ENCODE measurements around the gene OSBPL8.
"Not testable (repeated sequence)": the region's sequence is repeated elsewhere in the genome, so short reads cannot be mapped to it uniquely, and the experiment has no call there.

The OSBPL8 gene

DNA sequence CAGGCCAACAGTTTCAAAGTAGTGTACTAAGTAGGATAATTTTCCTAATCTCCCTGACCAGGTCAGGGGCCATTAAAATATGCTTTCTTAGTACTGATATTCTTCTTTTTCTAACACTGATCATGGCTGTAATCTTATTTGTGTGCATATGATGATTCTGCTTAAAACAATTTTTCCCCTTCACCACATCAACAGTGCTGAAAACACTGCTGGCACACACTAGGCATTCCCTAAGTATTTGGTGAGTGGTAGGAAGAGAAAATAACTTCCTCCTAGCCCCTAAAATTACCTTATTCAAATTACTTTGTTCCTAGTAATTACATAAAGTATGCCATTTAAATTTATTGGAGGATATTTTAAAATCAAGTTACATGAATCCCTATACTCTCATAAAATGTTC is 161.5 kb downstream of the OSBPL8 start:
- no peaks in the 10 kb centered on the region for H3K4me1 ChIP-seq (ENCODE audit: control insufficient read depth, insufficient read depth, low read length)
- H3K9me3 ChIP-seq (ENCODE audit: control insufficient read depth, insufficient read depth, low read depth, low read length) = no peaks in the 10 kb centered on the region
- peaks cover 31% of the 10 kb centered on the region for H3K36me3 ChIP-seq (ENCODE audit: control insufficient read depth, insufficient read depth, low read length)
- no peak overlapping the region for H3K9ac ChIP-seq (ENCODE audit: low read length)
- H3K4me3 ChIP-seq (ENCODE audit: low read depth, low read length) = no peak overlapping the region
- H3K27me3 ChIP-seq (ENCODE audit: control insufficient read depth, insufficient read depth, low read length) = no peaks in the 10 kb centered on the region
- no peak overlapping the region for H3K27ac ChIP-seq (ENCODE audit: low read depth, low read length)

DNA sequence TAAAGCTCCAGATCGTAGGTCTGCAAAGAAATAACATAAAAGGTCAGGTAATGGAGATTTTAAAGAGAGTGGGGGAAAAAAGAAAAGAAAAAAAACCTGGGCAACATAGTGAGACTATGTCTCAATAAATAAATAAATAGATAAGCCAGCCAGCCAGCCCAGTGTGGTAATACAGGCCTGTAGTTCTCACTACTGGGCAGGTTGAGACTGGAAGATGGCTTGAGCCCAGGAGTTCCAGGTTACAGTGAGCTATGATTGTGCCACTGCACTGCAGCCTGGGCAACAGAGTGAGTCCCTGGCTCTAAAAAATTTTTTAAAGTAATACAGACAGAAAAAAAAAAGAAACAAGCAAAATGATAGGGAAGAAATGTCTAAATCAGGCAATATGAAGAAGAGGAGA is 168.1 kb downstream of the OSBPL8 start:
- Histone ChIP-seq H3K27me3 (ENCODE audit: control insufficient read depth, insufficient read depth, low read length) (no peaks in the 10 kb centered on the region), H3K9ac (ENCODE audit: low read length) (no peak overlapping the region), H3K36me3 (ENCODE audit: control insufficient read depth, insufficient read depth, low read length) (peaks cover 38% of the 10 kb centered on the region), H3K4me3 (ENCODE audit: low read depth, low read length) (no peak overlapping the region), H3K27ac (ENCODE audit: low read depth, low read length) (no peak overlapping the region), H3K4me1 (ENCODE audit: control insufficient read depth, insufficient read depth, low read length) (no peaks in the 10 kb centered on the region), H3K9me3 (ENCODE audit: control insufficient read depth, insufficient read depth, low read depth, low read length) (no peaks in the 10 kb centered on the region)

DNA sequence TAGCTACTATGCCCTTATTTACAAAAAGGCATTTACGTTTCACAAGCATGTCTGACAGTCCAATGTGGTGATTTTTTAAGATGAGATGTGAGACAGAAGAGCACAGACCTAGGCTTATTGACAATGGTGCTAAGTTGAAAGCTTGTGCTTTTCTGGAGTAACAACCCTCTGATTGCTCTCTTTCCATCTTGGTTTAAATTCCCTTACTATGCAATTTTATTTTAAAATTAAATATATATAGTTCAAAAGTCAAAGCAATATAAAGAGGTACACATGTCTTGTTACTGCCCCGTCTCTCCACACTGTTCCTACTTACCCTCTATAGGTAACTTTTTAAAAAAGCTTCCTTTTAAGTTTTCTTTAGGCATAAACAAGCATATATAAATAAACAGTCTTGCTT is 172.0 kb downstream of the OSBPL8 start:
- Histone ChIP-seq H3K4me3 (ENCODE audit: low read depth, low read length) (no peak overlapping the region), H3K36me3 (ENCODE audit: control insufficient read depth, insufficient read depth, low read length) (peaks cover 43% of the 10 kb centered on the region), H3K9ac (ENCODE audit: low read length) (no peak overlapping the region), H3K9me3 (ENCODE audit: control insufficient read depth, insufficient read depth, low read depth, low read length) (no peaks in the 10 kb centered on the region), H3K4me1 (ENCODE audit: control insufficient read depth, insufficient read depth, low read length) (no peaks in the 10 kb centered on the region), H3K27ac (ENCODE audit: low read depth, low read length) (no peak overlapping the region), H3K27me3 (ENCODE audit: control insufficient read depth, insufficient read depth, low read length) (no peaks in the 10 kb centered on the region)

DNA sequence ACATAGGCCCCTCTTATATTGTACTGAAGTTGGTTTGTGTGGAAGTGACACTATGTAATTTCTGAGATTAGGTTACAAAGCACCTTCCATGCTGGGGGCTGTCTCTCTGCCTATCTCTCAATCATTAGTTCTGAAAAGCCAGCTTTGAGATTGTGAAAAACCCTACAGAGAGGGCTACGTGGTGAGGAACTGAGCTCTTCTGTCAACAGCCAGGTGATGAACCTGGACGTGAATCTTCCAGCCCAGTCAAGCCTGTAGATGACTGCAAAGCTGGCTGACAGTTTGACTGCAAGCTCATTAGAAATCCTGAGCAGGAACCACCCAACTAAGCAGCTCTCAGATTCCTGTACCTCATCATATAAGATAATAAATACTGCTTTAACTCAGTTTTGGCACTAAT is 175.0 kb downstream of the OSBPL8 start:
- H3K27ac ChIP-seq (ENCODE audit: low read depth, low read length) = no peak overlapping the region
- no peaks in the 10 kb centered on the region for H3K27me3 ChIP-seq (ENCODE audit: control insufficient read depth, insufficient read depth, low read length)
- H3K36me3 ChIP-seq (ENCODE audit: control insufficient read depth, insufficient read depth, low read length) = peaks cover 27% of the 10 kb centered on the region
- H3K4me1 ChIP-seq (ENCODE audit: control insufficient read depth, insufficient read depth, low read length) = no peaks in the 10 kb centered on the region
- no peak overlapping the region for H3K9ac ChIP-seq (ENCODE audit: low read length)
- H3K9me3 ChIP-seq (ENCODE audit: control insufficient read depth, insufficient read depth, low read depth, low read length) = no peaks in the 10 kb centered on the region
- no peak overlapping the region for H3K4me3 ChIP-seq (ENCODE audit: low read depth, low read length)

DNA sequence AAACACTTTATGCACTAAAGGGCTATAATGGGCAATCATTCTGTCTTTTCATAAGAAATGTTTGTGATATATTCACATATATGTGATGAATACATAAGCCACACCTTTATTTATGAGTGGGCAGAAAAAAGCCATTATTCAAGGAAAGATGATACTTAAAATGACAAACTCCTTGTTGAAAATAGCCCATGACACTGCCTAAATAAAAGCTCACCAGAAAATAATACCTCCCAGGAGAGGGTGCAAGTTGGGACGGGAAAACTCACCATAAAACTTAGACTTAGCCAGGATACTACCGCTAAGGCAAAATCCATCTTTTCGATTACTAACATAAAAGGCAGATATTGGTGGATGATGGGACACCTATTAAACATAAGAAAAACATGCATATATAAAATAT is 175.6 kb downstream of the OSBPL8 start:
- Histone ChIP-seq H3K9me3 (ENCODE audit: control insufficient read depth, insufficient read depth, low read depth, low read length) (no peaks in the 10 kb centered on the region), H3K9ac (ENCODE audit: low read length) (no peak overlapping the region), H3K27ac (ENCODE audit: low read depth, low read length) (no peak overlapping the region), H3K4me1 (ENCODE audit: control insufficient read depth, insufficient read depth, low read length) (no peaks in the 10 kb centered on the region), H3K4me3 (ENCODE audit: low read depth, low read length) (no peak overlapping the region), H3K27me3 (ENCODE audit: control insufficient read depth, insufficient read depth, low read length) (no peaks in the 10 kb centered on the region), H3K36me3 (ENCODE audit: control insufficient read depth, insufficient read depth, low read length) (peaks cover 21% of the 10 kb centered on the region)

DNA sequence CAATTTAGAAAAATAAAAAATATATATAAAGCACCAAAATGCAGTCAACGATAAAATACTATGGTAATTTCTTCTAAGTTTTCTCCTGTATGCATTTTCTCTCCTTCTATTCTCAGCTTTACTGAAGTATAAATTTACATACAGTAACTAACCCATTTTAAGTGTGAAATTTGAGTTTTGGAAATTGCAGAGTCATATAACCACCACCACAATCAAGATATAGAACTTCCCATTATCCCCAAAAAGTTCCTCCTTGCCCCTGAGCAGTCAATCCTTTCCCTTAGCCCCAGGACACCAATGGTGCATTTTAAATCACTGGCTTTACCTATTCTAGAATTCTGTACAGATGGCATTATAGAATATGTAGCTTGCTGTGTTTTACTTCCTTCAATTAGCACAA is 180.3 kb downstream of the OSBPL8 start:
- no peak overlapping the region for H3K9ac ChIP-seq (ENCODE audit: low read length)
- no peak overlapping the region for H3K4me3 ChIP-seq (ENCODE audit: low read depth, low read length)
- no peaks in the 10 kb centered on the region for H3K4me1 ChIP-seq (ENCODE audit: control insufficient read depth, insufficient read depth, low read length)
- H3K9me3 ChIP-seq (ENCODE audit: control insufficient read depth, insufficient read depth, low read depth, low read length) = no peaks in the 10 kb centered on the region
- H3K27ac ChIP-seq (ENCODE audit: low read depth, low read length) = no peak overlapping the region
- H3K27me3 ChIP-seq (ENCODE audit: control insufficient read depth, insufficient read depth, low read length) = no peaks in the 10 kb centered on the region
- peaks cover 41% of the 10 kb centered on the region for H3K36me3 ChIP-seq (ENCODE audit: control insufficient read depth, insufficient read depth, low read length)

DNA sequence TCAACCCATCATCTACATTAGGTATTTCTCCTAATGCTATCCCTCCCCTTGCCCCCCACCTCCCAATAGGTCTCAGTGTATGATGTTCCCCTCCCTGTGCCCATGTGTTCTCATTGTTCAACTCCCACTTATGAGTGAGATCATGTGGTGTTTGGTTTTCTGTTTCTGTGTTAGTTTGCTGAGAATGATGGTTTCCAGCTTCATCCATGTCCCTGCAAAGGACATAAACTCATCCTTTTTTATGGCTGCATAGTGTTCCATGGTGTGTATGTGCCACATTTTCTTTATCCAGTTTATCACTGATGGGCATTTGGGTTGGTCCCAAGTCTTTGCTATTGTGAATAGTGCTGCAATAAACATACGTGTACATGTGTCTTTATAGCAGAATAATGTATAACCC is 182.7 kb downstream of the OSBPL8 start:
- H3K9ac ChIP-seq (ENCODE audit: low read length); H3K4me1 ChIP-seq (ENCODE audit: control insufficient read depth, insufficient read depth, low read length); H3K27ac ChIP-seq (ENCODE audit: low read depth, low read length); H3K27me3 ChIP-seq (ENCODE audit: control insufficient read depth, insufficient read depth, low read length); H3K4me3 ChIP-seq (ENCODE audit: low read depth, low read length); H3K9me3 ChIP-seq (ENCODE audit: control insufficient read depth, insufficient read depth, low read depth, low read length): not testable (repeated sequence)
- peaks cover 43% of the 10 kb centered on the region for H3K36me3 ChIP-seq (ENCODE audit: control insufficient read depth, insufficient read depth, low read length)

DNA sequence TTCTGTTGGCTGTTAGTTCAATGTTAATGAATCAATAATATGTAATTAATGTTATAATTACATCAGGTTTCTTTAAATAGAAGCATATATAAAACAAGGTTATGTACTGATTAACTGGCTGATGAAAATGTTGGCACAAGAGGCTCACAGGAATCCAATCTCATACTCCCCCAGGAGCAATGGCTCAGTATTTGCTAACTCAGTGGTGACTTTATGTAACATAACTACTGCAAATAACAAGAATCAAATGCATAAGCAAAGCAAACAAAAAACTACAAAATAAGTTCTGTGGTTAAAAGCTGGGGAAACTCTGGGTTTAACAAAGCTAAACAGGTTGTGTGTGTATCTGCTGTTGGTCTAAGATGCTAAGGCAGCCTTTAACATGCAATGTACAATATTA is 183.6 kb downstream of the OSBPL8 start:
- Histone ChIP-seq H3K27me3 (ENCODE audit: control insufficient read depth, insufficient read depth, low read length) (no peaks in the 10 kb centered on the region), H3K9me3 (ENCODE audit: control insufficient read depth, insufficient read depth, low read depth, low read length) (no peaks in the 10 kb centered on the region), H3K9ac (ENCODE audit: low read length) (no peak overlapping the region), H3K4me3 (ENCODE audit: low read depth, low read length) (no peak overlapping the region), H3K27ac (ENCODE audit: low read depth, low read length) (no peak overlapping the region), H3K36me3 (ENCODE audit: control insufficient read depth, insufficient read depth, low read length) (peaks cover 43% of the 10 kb centered on the region), H3K4me1 (ENCODE audit: control insufficient read depth, insufficient read depth, low read length) (no peaks in the 10 kb centered on the region)

DNA sequence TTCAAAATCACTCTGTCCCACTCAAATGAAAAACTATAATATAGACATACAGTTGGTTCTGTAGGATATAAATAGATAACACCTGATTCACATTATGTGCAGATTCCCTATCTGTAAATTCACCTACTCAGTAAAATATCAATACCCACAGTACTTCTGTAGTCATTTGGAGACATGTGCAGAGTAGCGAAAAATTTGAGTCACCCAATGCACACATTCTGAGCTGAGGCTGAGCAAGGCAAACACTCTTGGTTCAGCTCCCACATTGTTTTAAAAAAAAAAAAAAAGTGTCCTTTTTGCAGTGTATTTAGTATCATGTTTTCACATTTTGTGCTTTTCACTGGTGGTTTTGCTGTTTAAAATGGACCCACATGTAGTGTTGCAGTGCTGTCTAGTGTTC is 184.1 kb downstream of the OSBPL8 start:
- Histone ChIP-seq H3K27ac (ENCODE audit: low read depth, low read length) (no peak overlapping the region), H3K9ac (ENCODE audit: low read length) (no peak overlapping the region), H3K36me3 (ENCODE audit: control insufficient read depth, insufficient read depth, low read length) (peaks cover 45% of the 10 kb centered on the region)

DNA sequence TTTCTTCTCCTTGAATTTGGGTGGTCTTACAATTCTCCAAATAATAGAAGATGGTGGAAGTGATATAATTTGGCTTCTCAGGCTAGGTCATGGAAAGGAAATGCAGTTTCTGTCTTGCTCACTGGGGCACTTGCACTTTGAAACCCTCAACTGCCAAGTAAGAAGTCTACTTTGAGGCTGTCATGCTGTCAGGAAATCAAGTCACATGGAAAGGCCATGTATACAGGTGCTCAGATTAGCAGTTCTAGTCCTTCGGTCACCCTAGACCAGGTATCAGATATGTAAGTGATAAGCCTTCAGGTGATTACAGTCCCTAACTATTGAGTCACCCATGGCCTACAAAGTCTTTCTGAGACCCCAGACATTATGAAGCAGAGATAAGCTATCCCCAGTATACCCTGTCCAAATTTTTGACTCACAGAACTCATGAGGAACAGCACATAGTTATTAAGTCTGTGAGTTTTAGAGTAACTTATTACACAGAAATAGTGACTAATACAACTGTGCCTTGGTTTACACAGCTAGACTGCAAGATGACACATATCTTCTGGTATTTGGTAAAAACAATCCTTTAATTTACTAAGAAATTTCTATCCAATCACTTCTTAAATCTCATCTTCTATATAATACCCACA is 185.1 kb downstream of the OSBPL8 start:
- no peaks in the 10 kb centered on the region for H3K4me1 ChIP-seq (ENCODE audit: control insufficient read depth, insufficient read depth, low read length)
- H3K9ac ChIP-seq (ENCODE audit: low read length) = no peak overlapping the region
- no peak overlapping the region for H3K4me3 ChIP-seq (ENCODE audit: low read depth, low read length)
- no peaks in the 10 kb centered on the region for H3K9me3 ChIP-seq (ENCODE audit: control insufficient read depth, insufficient read depth, low read depth, low read length)
- H3K27ac ChIP-seq (ENCODE audit: low read depth, low read length) = no peak overlapping the region
- peaks cover 55% of the 10 kb centered on the region for H3K36me3 ChIP-seq (ENCODE audit: control insufficient read depth, insufficient read depth, low read length)
- H3K27me3 ChIP-seq (ENCODE audit: control insufficient read depth, insufficient read depth, low read length) = no peaks in the 10 kb centered on the region

More for the DNA sequence above, 184.1 kb downstream of the OSBPL8 start:
- Histone ChIP-seq H3K9me3 (ENCODE audit: control insufficient read depth, insufficient read depth, low read depth, low read length) (no peaks in the 10 kb centered on the region), H3K4me3 (ENCODE audit: low read depth, low read length) (no peak overlapping the region), H3K4me1 (ENCODE audit: control insufficient read depth, insufficient read depth, low read length) (no peaks in the 10 kb centered on the region), H3K27me3 (ENCODE audit: control insufficient read depth, insufficient read depth, low read length) (no peaks in the 10 kb centered on the region)

DNA sequence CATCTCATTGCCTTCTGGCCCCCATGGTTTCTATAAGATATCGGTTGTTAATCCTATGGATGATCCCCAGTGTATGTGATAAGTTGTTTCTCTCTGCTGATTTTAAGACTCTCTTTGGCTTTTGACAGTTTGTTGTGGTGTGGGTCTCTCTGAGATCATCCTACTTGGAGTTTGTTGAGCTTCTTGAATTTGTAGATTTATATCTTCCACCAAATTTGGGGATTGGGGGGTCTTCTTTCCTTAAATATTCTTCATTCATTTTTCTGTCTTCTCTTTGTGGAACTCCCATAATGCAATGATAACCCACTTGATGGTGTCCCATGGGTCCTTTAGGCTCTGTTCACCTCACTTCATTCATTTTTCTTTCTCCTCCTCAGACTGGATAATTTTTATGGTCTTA is 191.3 kb downstream of the OSBPL8 start:
- Histone ChIP-seq H3K36me3 (ENCODE audit: control insufficient read depth, insufficient read depth, low read length) (peaks cover 49% of the 10 kb centered on the region), H3K27me3 (ENCODE audit: control insufficient read depth, insufficient read depth, low read length) (no peaks in the 10 kb centered on the region), H3K9me3 (ENCODE audit: control insufficient read depth, insufficient read depth, low read depth, low read length) (no peaks in the 10 kb centered on the region), H3K4me1 (ENCODE audit: control insufficient read depth, insufficient read depth, low read length) (no peaks in the 10 kb centered on the region), H3K4me3 (ENCODE audit: low read depth, low read length) (no peak overlapping the region), H3K27ac (ENCODE audit: low read depth, low read length) (no peak overlapping the region), H3K9ac (ENCODE audit: low read length) (no peak overlapping the region)

DNA sequence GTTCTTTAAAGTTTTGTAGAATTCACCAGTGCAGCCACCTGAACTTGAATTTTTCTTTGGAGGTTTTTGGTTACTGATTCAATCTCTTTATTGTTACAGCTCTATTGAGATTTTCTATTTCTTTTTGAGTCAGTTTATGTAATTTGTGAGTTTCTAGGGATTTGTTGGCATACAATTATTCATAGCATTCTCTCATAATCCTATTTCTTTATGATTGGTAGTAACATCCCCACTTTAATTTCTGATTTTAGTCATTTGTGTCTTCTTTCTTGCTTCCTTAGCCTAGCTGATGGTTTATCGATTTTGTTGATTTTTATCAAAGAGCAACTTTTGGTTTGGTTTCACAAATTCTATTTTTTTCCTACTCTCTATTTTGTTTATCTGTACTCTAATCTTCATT is 193.4 kb downstream of the OSBPL8 start:
- Histone ChIP-seq H3K4me3 (ENCODE audit: low read depth, low read length) (no peak overlapping the region), H3K4me1 (ENCODE audit: control insufficient read depth, insufficient read depth, low read length) (no peaks in the 10 kb centered on the region), H3K36me3 (ENCODE audit: control insufficient read depth, insufficient read depth, low read length) (peaks cover 46% of the 10 kb centered on the region), H3K27me3 (ENCODE audit: control insufficient read depth, insufficient read depth, low read length) (no peaks in the 10 kb centered on the region), H3K9me3 (ENCODE audit: control insufficient read depth, insufficient read depth, low read depth, low read length) (no peaks in the 10 kb centered on the region), H3K27ac (ENCODE audit: low read depth, low read length) (no peak overlapping the region), H3K9ac (ENCODE audit: low read length) (no peak overlapping the region)
